Measurements from ENCODE around the gene RNASE12. TPM values are rescaled to one million over a fixed set of nuclear protein-coding genes. Genes with fewer than 3 reads are reported as not detected.

Gene RNASE12
- total and polyA plus RNA-seq, 2 donors from 2014 or later, result not detected

DNA sequence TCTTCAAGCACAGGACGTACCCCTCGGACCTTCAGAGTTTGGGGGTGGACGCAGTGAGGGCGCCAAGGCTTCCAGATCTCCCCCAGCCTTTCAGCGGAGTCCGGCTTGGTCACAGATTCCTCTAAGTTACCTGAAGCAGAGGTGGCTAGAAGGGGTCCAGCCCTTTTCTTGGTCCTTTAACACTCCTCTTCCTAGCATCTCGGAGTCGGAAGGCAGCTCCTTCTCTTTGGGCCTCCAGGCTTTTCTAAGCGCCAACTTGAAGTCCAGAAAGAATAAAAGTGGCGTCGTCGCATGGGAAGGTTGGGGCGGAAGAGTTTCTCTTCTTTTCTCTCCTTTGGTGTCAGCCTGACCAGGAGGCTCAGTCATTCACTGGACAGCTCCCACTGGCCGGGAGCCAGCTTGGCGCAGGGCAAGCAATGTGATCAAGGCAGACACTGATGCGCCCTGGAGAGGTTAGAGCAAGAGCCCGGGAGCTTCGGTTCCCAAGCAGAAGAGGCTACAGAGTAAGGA, 40.8 kb upstream of the RNASE12 start:
- Histone ChIP-seq H3K9me3 (ENCODE audit: control insufficient read depth in 2 of 3, insufficient read depth in 1 of 3, low read length in 3 of 3) (no peaks in the 10 kb centered on the region), H3K4me1 (ENCODE audit: control insufficient read depth in 2 of 3, insufficient read depth in 2 of 3, low read depth in 1 of 3, low read length in 3 of 3) (peaks cover 0 to 11% (median 2%) of the 10 kb centered on the region in 3 donors), H3K4me3 (ENCODE audit: low read length in 3 of 3) (peak overlapping the region; percentile 40 to 56 (median 47)), H3K27me3 (ENCODE audit: control insufficient read depth, insufficient read depth, low read length) (peaks cover 54% of the 10 kb centered on the region), H3K9ac (ENCODE audit: low read length in 3 of 3) (no peak overlapping the region), H3K36me3 (ENCODE audit: control insufficient read depth in 2 of 3, insufficient read depth in 3 of 3, low read length in 3 of 3) (no peaks in the 10 kb centered on the region), H3K27ac (ENCODE audit: low read depth in 2 of 2, low read length in 2 of 2) (no peak overlapping the region)
- intact Hi-C loops (cut with DNase I), result no loop called here
- FAIRE-seq (no peak), DNase-seq (peak; percentile 66 to 83 (median 76))
- TF ChIP-seq, protein P1, sequence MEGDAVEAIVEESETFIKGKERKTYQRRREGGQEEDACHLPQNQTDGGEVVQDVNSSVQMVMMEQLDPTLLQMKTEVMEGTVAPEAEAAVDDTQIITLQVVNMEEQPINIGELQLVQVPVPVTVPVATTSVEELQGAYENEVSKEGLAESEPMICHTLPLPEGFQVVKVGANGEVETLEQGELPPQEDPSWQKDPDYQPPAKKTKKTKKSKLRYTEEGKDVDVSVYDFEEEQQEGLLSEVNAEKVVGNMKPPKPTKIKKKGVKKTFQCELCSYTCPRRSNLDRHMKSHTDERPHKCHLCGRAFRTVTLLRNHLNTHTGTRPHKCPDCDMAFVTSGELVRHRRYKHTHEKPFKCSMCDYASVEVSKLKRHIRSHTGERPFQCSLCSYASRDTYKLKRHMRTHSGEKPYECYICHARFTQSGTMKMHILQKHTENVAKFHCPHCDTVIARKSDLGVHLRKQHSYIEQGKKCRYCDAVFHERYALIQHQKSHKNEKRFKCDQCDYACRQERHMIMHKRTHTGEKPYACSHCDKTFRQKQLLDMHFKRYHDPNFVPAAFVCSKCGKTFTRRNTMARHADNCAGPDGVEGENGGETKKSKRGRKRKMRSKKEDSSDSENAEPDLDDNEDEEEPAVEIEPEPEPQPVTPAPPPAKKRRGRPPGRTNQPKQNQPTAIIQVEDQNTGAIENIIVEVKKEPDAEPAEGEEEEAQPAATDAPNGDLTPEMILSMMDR (IDR thresholded peaks at IDR 0.05; ENCODE audit: borderline replicate concordance, extremely low read depth, insufficient read depth), result no peak

DNA sequence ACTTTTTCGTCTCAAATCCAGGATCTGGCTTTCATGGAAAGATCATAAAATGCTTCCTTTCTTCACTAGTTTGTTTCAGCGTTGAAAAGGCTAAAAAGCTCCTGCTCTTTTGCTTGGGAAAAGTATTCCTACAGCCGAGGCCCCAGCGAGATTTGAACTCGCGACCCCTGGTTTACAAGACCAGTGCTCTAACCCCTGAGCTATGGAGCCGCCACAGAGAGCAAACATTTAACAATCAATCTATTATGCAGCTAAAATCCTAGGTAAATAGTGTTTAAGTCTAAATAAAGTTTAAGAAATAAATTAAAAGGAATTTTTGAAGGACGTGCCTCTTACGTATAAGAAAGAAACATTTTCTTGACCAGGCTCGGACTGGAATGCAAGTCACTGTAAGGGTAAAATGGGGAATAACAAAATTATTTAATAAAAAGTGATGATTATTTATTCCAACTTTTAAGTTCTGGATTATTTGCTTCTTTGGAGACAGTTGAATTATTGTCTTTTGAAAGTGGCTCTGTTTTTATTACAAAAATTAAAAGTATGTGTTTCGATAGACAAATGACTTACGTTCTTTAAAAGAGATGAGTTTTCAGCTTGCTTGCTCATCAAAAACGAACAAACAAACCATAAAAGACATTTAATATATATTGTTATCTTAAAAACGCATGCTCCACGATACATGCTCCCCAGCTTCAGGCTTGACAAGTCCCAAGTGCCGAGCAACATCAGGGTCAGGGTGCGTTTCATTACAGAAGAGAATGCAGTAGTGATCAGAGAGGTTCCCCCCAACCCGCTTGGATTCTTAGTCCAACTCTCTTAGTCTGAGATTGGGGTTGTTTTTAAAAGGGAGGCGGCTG, 40.1 kb upstream of the RNASE12 start:
- FAIRE-seq, result peak; percentile 55
- Histone ChIP-seq H3K27me3 (ENCODE audit: control insufficient read depth, insufficient read depth, low read length) (peaks cover 59% of the 10 kb centered on the region), H3K9ac (ENCODE audit: low read length in 3 of 3) (peak overlapping the region in 1 of 3 donors; percentile 17), H3K27ac (ENCODE audit: low read depth in 2 of 2, low read length in 2 of 2) (no peak overlapping the region), H3K36me3 (ENCODE audit: control insufficient read depth in 2 of 3, insufficient read depth in 3 of 3, low read length in 3 of 3) (no peaks in the 10 kb centered on the region), H3K9me3 (ENCODE audit: control insufficient read depth in 2 of 3, insufficient read depth in 1 of 3, low read length in 3 of 3) (no peaks in the 10 kb centered on the region), H3K4me3 (ENCODE audit: low read length in 3 of 3) (peak overlapping the region; percentile 40 to 67 (median 56)), H3K4me1 (ENCODE audit: control insufficient read depth in 2 of 3, insufficient read depth in 2 of 3, low read depth in 1 of 3, low read length in 3 of 3) (peaks cover 0 to 11% (median 2%) of the 10 kb centered on the region in 3 donors)
- intact Hi-C loops (cut with DNase I), result no loop called here
- DNase-seq, result peak in 4 of 5 donors; percentile 54 to 84 (median 65)
- TF ChIP-seq, protein P1 (IDR thresholded peaks at IDR 0.05; ENCODE audit: borderline replicate concordance, extremely low read depth, insufficient read depth), result no peak

DNA sequence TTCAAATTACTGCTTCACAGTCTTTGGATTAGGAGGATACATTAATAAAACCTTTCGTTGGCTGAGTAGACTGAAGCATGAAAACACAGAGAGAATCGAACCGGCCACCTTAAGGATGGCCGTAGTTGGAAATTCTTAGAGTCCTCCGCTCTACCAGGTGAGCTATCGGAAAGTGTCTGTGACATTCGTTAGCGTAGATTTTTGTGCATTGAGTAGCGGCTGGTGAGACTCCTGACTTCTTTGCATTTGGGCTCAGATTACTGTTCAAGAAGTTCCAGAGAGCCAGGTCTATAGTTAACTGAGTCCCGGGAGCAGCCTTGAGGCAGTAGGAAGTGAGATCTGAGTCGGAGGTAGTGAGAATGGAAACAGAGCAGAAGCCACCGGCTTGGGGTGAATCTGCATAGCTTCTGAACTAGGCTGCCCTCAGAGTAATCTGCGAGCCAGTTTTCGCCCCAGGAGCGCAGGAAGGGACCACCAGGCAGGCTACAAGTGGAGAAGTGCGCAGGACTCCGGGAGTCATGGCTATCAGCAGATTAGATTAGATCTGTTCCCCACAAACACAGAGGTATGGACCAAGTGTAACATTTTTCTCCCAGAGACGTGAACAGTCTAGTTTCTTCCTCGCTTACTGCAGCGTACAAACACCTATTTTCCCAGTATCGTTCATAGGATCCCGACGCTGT, 39.3 kb upstream of the RNASE12 start:
- Histone ChIP-seq H3K27me3 (ENCODE audit: control insufficient read depth, insufficient read depth, low read length) (peaks cover 65% of the 10 kb centered on the region), H3K4me1 (ENCODE audit: control insufficient read depth in 2 of 3, insufficient read depth in 2 of 3, low read depth in 1 of 3, low read length in 3 of 3) (peaks cover 0 to 11% (median 5%) of the 10 kb centered on the region in 3 donors), H3K27ac (ENCODE audit: low read depth in 2 of 2, low read length in 2 of 2) (no peak overlapping the region), H3K36me3 (ENCODE audit: control insufficient read depth in 2 of 3, insufficient read depth in 3 of 3, low read length in 3 of 3) (no peaks in the 10 kb centered on the region), H3K9ac (ENCODE audit: low read length in 3 of 3) (peak overlapping the region in 1 of 3 donors; percentile 17), H3K9me3 (ENCODE audit: control insufficient read depth in 2 of 3, insufficient read depth in 1 of 3, low read length in 3 of 3) (no peaks in the 10 kb centered on the region), H3K4me3 (ENCODE audit: low read length in 3 of 3) (peak overlapping the region in 2 of 3 donors; percentile 40 to 67)
- intact Hi-C loops (cut with DNase I), result no loop called here
- DNase-seq (peak in 3 of 5 donors; percentile 37 to 71 (median 70)), FAIRE-seq (no peak)
- TF ChIP-seq, protein P1 (IDR thresholded peaks at IDR 0.05; ENCODE audit: borderline replicate concordance, extremely low read depth, insufficient read depth), result no peak

Data from kidney (tissue), 14 donors.